SIG-M5 treated with dmso at 0.1 percent for 504 hours (cell line): ENCODE results near the gene GPC5.
"Not testable (repeated sequence)": the region's sequence is repeated elsewhere in the genome, so short reads cannot be mapped to it uniquely, and the experiment has no call there.

ENCODE experiments used
- DNase-seq: peaks from one replicate; lab custom pipeline; 2025; ENCODE audit not compliant: unreplicated experiment; lab: John Stamatoyannopoulos, UW

GPC5 gene

DNA sequence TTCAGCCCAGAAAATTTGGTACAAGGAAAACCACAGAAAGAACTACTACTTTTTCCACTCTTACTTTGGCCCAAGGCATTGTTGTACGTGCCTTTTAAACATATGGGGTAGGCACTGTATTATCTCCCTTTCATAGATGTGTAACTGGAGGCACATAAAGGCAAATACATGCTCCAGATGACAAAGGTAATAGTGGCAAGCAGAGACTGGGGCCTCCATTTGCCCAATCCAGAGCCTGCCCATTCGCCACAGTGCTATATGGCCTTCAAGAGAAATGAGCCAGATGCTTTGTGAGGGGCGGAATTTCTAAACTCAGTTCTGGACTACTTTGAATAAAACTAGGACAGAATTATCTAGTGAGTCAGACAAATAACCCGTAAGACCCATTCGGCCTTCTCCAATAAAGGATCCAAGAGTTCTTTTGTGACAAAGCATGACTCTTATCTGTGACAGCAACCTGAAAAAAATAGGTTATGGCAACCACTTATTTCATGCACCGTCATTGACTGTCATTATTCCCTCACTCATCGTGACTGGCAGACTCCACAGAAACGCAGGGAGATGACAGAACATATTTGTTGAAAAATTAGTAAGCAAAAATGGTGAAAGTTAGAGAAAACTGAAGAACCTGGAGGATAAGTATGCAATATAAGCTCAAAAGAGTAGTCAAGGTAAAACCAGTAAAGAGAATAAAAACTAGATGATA is 1116.2 kb downstream of the GPC5 start:
- DNase-seq, result no peak

DNA sequence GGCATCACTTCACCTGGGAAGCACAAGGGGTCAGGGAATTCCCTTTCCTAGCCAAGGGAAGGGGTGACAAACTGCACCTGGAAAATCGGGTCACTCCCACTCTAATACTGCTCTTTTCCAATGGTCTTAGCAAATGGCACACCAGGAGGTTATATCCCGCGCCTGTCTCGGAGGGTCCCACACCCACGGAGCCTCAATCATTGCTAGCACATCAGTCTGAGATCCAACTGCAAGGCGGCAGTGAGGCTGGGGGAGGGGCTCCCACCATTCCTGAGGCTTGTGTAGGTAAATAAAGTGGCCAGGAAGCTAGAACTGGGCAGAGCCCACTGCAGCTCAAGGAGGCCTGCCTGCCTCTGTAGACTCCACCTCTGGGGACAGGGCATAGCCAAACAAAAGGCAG is 1118.5 kb downstream of the GPC5 start:
- not testable (repeated sequence) for DNase-seq

DNA sequence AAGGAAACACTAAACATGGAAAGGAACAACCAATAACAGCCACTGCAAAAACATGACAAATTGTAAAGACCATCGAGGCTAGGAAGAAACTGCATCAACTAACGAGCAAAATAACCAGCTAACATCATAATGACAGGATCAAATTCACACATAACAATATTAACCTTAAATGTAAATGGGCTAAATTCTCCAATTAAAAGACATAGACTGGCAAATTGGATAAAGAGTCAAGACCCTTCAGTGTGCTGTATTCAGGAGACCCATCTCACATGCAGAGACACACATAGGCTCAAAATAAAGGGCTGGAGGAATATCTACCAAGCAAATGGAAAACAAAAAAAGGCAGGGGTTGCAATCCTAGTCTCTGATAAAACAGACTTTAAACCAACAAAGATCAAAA is 1120.2 kb downstream of the GPC5 start:
- not testable (repeated sequence) for DNase-seq

DNA sequence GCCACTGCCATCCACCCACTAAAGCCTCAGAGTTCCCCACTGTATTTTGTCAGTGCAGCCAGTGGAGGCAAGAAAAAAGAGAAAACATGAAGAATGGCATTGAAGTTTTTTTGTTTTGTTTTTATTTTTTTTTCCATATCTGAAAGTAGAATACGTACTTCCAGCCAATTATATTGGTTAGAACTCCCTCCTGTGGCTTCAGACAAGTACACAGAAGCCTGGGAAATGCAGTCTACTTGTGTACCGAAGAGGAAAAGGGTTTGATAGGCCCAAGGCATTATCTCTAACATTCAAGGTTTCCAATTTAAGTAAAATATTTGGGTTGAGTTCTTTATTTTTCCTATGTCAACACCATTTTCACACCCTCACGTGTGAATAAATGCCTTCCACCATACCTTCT is 1131.9 kb downstream of the GPC5 start:
- DNase-seq, result no peak

DNA sequence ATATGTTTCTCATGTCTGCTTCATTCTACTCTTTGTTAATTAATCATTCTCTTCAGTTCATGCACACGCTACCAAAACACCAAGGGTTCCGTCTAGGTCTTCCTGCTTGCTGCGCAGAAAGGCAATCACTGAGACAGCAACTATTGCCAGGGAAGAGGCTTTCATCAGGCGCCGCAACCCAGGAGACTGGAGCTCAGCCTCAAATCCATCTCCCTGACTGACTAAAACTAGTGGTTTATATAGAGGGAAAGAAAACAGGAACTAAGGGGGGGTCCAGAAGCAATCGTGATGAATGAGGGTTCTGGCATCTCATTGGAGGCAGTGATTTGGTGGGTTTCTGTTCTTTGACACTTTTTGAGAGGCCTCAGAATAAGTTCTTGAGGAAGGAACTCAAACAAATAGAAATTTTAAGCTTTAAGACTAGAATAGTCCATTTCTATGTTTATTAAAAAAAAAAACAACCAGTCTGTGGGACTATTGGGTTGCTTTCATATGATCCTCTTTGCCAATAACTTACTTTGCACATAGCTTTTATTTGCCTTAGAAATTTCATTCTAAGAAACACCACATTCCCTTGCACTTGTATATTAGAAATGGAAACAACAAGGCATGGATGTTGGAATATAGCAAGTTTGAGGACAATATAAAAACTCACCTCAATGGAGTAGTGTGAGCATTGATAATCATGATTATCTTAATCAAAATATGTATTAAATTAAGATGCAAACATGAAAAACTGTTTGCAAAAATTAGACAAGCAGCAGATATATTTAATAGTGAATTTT is 1137.0 kb downstream of the GPC5 start:
- no peak for DNase-seq

DNA sequence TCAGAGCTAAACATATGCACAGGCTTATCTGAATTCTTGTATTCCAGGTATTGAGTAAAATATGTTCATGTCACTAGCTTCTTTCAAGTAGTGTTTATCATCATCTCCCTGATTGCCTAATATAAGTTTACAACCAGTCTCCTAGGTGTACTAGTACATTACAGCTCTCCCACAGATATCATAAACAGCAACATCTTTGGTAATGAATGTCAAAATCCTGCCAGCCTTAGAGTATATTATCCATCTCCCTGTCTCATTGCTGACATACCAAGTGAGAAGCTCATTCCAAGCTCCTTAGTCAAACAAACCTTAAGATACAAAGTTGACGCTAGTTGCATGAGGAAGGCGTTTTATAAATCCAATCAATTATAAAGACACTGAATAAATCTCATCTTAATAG is 1139.0 kb downstream of the GPC5 start:
- DNase-seq, result no peak

DNA sequence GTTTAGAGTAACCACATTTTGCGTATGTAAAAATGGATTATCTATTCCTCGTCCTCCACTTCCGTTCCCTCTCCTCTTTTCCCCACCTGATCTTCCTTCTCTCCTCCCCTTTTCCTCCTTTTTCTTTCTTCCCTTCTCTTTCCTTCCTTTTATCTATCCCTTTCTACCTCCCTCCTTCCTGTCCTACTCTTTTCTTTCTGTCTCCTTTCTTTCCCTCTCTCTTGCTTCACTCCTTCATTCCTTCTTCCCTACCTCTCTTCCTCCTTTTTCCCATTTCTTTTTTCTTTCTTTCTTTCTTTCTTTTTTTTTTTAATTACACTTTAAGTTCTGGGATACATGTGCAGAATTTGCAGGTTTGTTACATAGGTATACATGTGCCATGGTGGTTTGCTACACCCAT is 1139.7 kb downstream of the GPC5 start:
- no peak for DNase-seq

DNA sequence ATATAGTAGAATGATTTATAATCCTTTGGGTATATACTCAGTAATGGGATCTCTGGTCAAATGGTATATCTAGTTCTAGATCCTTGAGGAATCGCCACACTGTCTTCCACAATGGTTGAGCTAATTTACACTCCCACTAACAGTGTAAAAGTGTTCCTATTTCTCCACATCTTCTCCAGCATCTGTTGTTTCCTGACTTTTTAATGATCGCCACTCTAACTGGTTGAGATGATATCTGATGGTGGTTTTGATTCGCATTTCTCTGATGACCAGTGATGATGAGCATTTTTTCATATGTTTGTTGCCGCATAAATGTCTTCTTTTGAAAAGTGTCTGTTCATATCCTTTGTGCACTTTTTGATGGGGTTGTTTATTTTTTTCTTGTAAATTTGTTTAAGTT is 1140.7 kb downstream of the GPC5 start:
- DNase-seq, result not testable (repeated sequence)

DNA sequence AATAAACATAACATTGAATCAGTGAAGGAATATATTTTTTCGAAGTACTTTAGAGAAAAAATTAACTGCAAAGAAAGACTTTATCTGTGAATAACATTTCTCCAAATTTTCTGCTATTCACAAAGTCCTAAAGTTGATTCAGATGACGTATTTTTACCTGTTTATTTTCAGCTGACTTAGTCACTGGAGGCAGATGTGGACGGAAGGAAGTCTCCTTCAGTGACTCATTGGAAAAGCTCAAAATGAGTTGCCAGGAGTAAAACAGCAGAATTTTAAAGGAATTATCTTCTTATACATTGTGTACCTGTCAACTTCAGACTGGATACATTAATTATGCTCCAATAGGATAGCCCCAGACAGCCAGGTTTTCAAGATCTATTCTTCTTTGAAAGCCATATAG is 1148.8 kb downstream of the GPC5 start:
- no peak for DNase-seq

DNA sequence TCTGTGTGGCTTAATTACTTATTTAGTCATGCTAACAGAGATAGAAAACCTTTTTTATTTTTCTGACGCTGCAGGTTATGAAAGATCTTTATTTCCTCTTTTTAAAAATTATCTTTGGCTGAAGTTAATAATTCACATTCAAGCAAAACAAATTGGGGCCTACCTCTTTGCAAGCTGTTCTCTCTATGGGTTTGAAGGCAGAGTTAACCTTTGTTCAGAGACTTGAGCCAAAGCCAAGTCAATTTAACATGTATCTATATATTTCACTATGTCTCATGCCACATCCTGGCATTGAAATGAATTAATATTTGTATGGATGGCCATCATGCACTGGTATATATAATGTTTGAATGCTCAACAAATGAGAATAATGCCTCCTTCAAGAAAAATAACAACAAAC is 1150.9 kb downstream of the GPC5 start:
- no peak for DNase-seq

DNA sequence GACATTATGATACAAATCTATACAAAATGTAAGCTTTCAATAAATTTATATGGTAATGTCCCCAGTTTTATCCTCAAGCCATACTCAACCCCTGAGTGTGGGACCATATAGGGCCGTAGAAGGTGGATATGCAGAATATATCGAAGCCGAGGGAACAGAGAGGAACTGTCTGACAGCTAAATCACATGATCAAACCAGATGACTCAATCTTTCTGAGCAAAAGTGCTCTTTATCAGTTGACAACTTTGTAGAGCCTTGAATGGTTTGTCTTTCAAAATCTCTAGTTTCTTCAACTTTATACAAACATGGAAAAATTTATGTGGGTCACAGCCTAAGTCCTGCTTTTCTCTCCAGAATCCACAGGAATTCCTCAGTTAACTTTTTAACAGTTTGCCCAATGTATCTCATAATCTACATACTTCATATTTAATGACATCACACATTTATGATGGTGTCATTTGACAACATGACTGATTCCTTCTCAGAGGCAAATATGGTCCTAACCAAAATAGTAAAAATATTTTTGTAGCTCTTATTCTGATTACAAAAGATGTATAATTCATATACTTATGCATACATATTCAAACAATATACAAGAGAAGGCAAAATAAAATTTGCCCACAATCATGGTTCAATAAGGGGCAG is 1155.2 kb downstream of the GPC5 start:
- no peak for DNase-seq

DNA sequence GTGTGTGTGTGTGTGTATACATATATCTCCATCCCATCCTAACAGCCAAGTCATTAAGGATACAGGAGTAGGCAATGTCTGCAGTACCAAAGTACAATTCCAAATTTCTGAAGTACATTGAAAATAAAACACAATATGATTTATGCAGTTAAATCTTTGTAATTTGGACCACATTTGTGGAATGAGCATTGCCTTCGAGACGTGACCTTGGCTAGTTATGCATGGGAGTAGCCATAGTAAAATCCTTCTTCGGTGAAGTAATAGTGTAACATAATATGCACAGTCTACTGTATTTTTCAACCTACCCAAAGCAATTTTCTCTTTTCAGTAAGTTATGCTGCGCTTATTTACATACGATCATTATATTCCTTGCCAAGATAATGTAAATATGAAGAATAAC is 1162.5 kb downstream of the GPC5 start:
- DNase-seq, result no peak

DNA sequence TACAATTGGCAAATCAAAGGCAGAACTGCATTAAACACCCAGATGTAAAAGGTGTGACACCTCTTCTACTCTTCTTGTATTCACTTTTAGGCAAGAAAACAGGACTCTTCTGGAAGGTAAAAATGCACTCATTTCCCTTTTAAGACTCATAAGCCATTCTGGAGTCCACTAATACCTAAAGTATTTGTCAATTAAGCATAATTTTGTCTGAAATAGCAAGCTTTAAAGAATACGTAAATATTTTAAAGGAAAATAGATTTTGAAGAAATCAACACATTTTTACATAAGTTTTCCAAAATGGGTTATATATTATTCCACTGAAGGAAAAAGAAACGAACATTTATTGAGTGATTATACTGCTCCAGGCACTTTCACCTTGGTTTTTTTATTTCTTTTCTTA is 1166.5 kb downstream of the GPC5 start:
- DNase-seq, result no peak

DNA sequence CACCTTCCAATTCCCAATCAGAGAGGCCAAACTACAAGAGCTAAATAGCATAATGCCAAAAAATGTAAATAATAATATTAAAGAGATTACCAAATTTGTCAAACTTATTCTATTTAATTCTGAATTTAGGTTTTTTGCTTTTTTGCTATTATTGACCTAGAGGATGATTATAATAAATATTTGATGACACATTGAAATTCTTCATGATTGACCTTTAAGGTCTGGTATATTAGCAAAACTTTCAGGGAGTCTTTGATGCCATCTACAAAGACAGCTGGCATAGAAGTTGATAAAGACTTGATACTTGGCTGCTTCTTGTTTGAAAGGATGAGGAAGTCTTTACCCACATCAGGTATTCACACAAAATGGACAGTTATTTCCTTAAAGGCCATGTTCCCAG is 1168.3 kb downstream of the GPC5 start:
- DNase-seq, result no peak

DNA sequence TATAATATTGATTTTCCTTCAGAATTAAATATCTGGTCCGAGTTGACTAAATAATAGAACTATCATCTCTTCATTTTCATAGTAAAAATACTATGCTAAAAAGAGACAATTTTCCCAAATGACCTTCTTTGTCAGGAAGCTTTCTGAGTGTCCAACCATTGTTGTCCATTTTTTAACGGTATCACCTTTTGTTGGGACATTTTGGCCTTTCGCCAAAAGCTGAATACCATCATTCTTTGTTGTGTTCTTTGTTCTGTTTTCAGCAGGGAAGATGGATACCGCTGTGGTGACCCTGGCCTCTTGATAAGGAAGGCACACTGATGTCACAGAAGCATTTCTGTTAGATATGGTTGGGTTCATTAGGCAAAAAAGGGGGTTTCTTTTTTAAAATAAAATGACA is 1173.8 kb downstream of the GPC5 start:
- no peak for DNase-seq

DNA sequence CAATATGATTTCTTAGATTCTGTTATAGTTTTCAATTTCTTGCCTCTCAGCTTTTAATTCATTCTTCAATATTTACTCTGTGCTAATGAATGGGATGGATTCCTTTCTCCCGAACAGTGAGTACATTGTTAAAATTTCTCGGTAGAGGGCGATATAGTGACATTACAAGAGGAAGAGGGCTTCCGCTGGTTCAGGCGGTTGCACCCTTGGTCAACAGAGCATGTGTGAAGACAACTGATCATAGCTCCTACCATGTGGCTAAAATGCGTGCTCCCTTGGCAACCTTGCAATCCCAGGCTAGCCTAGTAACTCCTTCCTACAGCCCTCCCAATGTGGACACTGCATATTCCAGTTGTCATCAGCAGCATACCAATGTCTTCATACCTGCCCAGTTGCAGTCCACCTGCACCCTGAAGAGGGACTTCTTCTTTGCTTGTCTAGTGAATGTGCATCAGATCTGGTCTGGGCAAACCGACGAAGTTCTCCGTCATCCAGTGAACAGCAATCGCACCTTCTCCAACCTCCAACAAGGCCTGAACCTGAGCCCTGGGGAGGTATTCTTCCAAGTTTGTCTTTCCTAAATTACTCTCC is 1175.1 kb downstream of the GPC5 start:
- no peak for DNase-seq

DNA sequence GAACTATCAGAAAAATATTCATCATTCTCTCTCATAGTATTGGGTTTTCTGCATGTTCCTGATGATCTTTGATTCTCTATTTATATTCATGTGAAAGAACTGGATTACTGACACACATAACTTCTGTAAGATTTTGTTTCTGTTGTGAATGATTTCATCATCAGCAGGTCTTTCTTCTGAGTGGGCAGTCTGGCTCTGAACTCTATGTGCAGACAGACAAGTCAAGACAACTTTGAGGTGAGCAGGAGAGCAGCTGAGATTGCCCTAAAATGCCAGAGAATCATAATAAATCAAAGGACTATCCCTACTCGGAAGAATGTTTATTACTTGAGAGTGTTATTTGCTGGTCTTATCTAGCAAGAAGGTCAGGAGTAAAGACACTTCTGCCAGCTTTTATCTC is 1176.1 kb downstream of the GPC5 start:
- DNase-seq, result no peak

DNA sequence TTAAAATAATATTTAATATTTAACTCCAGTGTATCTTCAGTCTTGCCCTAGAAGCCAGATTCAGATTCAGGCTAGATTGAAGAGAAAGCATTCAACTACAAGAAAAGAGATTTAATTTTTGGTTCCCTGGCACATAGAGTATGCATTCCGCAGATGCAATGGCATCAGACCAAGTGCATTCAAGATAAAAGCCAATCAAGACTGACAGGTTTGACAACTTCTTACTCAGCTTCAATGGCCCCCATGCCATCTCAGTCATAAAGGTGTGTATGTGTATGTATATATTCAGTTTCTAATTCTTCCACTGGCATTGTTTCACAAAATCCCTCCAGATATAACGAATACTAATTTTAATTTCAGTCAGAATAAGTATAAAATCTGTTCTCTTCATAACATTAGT is 1177.4 kb downstream of the GPC5 start:
- no peak for DNase-seq

DNA sequence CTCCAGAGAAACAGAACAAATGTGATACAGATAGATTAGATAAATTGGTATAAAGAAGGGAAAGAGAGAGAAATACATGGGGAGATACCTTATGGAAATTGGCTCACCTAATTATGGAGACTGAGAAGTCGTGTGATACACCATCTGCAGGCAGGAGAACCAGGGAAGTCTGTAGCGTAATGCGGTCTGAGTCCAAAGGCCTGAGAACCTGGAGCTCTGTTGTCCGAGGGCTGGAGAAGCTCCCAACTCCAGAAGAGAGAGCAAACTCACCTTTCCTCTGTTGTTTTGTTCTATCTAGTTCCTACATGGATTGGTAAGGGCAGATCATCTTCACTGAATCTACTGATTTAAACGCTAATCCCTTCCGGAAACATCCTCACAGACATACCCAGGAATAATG is 1179.9 kb downstream of the GPC5 start:
- no peak for DNase-seq

DNA sequence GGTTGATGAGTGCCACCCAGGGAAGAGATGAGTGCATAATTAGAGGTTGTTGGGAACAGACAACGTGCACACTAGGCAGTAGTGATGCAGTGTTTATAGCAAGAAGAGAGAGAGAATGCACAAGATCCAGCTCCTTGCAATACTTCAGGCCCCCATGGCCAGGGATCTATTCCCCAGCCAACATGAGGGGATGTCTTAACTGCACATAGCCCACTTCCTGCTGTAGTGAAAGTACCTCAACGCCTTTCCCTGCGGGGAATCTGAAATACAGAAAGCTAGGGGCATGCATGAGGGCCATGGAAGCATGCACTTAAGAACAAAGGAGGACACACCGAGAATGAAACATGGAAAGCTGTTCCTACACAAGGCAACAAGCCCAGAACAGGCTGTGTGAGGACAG is 1191.5 kb downstream of the GPC5 start:
- DNase-seq, result no peak

DNA sequence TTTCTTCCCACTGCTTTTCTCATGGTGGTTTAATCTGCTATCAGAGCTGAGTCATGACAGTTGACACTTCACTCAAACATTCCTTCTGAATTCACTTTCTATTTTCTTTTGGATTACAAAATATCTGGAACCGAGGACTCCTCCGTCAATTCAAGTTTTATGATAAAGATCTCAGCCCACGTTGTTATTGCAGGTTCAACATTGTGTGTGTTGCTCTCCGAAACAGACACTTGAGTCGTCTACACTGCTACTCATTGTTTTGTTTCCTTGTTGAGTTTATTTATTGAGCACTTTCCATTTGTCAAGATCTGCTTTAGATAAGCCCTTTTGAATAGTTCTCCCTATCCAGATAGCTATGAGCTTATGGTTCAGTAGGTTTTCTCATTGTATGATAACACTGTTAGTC is 1192.1 kb downstream of the GPC5 start:
- no peak for DNase-seq

DNA sequence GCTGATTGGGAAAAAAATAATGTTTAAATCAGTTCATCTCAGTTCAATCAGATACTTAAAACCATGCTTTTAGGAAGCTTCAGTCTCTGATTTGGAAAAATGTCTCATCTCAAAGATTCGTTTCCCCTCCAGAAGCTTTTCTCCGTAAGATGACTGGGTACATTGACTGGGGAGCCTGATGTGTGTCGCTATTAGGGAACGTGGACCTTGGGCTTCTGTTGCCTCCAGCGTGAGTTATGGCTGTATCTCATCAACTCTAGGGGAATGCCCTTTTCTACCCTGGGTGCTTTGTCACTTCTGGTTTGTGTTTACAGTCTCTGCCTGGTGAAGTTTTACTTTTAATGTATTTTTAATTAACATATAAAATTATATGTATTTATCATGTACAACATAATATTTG is 1192.7 kb downstream of the GPC5 start:
- no peak for DNase-seq
